ENCODE results near the gene PYCR2. TPM values are rescaled to one million over a fixed set of nuclear protein-coding genes. Genes with fewer than 3 reads are reported as not detected.

PYCR2 gene
- total and polyA plus RNA-seq, 2 donors (not counting 1 experiment from before 2014, with no cell fraction given): 28.6 to 32.4 TPM

GRCh38 chr1:225908773-225909172, 15.3 kb downstream of the PYCR2 start:
- no peak overlapping the region for H3K4me2 ChIP-seq (ENCODE audit: extremely low read depth, insufficient read depth, low read length)
- no peaks in the 10 kb centered on the region for H3K36me3 ChIP-seq (ENCODE audit: control insufficient read depth, insufficient read depth, low read length)
- H3K9me3 ChIP-seq (ENCODE audit: control insufficient read depth, insufficient read depth, low read depth, low read length): no peaks in the 10 kb centered on the region
- H3K79me2 ChIP-seq (ENCODE audit: control insufficient read depth, insufficient read depth, low read length): no peaks in the 10 kb centered on the region
- H3K27ac ChIP-seq (ENCODE audit: insufficient read depth, low read length): no peak overlapping the region
- DNase-seq (ENCODE audit: low read depth in 2 of 2): no peak
- H3K27me3 ChIP-seq (ENCODE audit: control insufficient read depth, insufficient read depth, low read length): no peaks in the 10 kb centered on the region
- no peaks in the 10 kb centered on the region for H4K20me1 ChIP-seq (ENCODE audit: control insufficient read depth, extremely low read depth, insufficient read depth, low read length)
- H2AFZ ChIP-seq (ENCODE audit: low read length): no peak overlapping the region
- H3K4me3 ChIP-seq (replicated peaks in 1 of 4; ENCODE audit: control extremely low read depth in 1 of 4, insufficient read depth in 1 of 4, low read depth in 3 of 4, low read length in 4 of 4): no peak overlapping the region
- TF ChIP-seq EZH2 (IDR thresholded peaks at IDR 0.05; ENCODE audit: low read length, missing control alignments) (no peak), CTCF (conservative IDR thresholded peaks at IDR 0.05 in 1 of 2, IDR thresholded peaks at IDR 0.05 in 1 of 2; ENCODE audit: low read depth in 1 of 2, low read length in 2 of 2) (no peak)
- no peaks in the 10 kb centered on the region for H3K4me1 ChIP-seq (ENCODE audit: control insufficient read depth, extremely low read depth, insufficient read depth, low read length)
- H3K9ac ChIP-seq (ENCODE audit: insufficient read depth, low read length): no peak overlapping the region

DNA sequence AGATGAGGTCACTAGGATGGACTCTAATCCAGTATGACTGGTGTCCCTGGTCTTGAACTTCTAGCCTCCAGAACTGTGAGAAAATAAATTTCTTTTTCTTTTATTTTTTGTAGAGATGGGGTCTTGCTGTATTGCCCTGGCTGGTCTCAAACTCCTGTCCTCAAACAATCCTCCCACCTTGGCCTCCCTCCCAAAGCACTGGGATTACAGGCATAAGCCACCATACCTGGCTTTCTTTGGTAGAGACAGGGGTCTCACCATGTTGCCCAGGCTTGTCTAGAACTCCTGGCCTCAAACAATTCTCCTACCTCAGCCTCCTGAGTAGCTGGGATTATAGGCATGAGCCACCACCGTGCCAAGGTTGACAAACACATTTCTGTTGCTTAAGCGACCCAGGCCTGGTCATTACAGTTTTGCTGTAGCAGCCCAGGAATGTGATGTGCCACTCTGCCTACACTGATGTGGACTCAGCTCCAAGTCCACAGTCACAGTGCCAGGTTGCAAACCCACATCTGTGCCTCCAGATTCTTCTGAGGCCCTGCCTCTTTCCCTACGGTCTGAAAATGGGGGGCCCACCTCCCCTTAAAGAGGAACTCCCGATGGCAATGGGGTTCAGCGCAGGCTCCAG, 15.9 kb downstream of the PYCR2 start:
- Histone ChIP-seq H3K27me3 (ENCODE audit: control insufficient read depth, insufficient read depth, low read length) (no peaks in the 10 kb centered on the region), H3K27ac (ENCODE audit: insufficient read depth, low read length) (no peak overlapping the region), H2AFZ (ENCODE audit: low read length) (no peak overlapping the region), H3K4me2 (ENCODE audit: extremely low read depth, insufficient read depth, low read length) (no peak overlapping the region), H3K36me3 (ENCODE audit: control insufficient read depth, insufficient read depth, low read length) (no peaks in the 10 kb centered on the region), H4K20me1 (ENCODE audit: control insufficient read depth, extremely low read depth, insufficient read depth, low read length) (no peaks in the 10 kb centered on the region), H3K4me1 (ENCODE audit: control insufficient read depth, extremely low read depth, insufficient read depth, low read length) (no peaks in the 10 kb centered on the region), H3K79me2 (ENCODE audit: control insufficient read depth, insufficient read depth, low read length) (no peaks in the 10 kb centered on the region), H3K9ac (ENCODE audit: insufficient read depth, low read length) (no peak overlapping the region), H3K4me3 (replicated peaks in 1 of 4; ENCODE audit: control extremely low read depth in 1 of 4, insufficient read depth in 1 of 4, low read depth in 3 of 4, low read length in 4 of 4) (no peak overlapping the region), H3K9me3 (ENCODE audit: control insufficient read depth, insufficient read depth, low read depth, low read length) (no peaks in the 10 kb centered on the region)
- no peak for DNase-seq (ENCODE audit: low read depth in 2 of 2)
- TF ChIP-seq CTCF (conservative IDR thresholded peaks at IDR 0.05 in 1 of 2, IDR thresholded peaks at IDR 0.05 in 1 of 2; ENCODE audit: low read depth in 1 of 2, low read length in 2 of 2) (no peak), EZH2 (IDR thresholded peaks at IDR 0.05; ENCODE audit: low read length, missing control alignments) (no peak)

DNA sequence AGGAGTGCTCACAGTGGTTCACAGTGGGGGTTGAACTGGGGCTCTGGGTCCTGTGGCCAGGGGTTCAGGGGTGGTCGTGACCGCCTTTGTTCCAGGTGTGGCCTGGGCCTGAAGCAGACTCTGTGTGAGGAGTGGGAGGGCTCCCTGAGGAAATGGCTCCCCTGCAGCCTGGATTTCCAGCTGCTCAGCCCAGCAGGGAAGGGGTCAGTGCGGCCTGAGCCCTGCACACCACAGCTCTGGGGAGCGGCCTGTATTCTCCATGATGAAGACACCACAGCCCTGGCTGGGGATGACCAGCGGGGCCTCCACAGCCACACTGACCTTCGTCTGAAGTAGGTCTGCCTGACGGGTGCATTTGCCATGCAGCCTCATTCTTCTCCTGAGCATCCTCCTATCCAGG, 16.7 kb downstream of the PYCR2 start:
- H3K27me3 ChIP-seq (ENCODE audit: control insufficient read depth, insufficient read depth, low read length): no peaks in the 10 kb centered on the region
- TF ChIP-seq CTCF (conservative IDR thresholded peaks at IDR 0.05 in 1 of 2, IDR thresholded peaks at IDR 0.05 in 1 of 2; ENCODE audit: low read depth in 1 of 2, low read length in 2 of 2): no peak
- TF ChIP-seq EZH2 (IDR thresholded peaks at IDR 0.05; ENCODE audit: low read length, missing control alignments): no peak
- no peaks in the 10 kb centered on the region for H3K4me1 ChIP-seq (ENCODE audit: control insufficient read depth, extremely low read depth, insufficient read depth, low read length)
- H3K4me3 ChIP-seq (replicated peaks in 1 of 4; ENCODE audit: control extremely low read depth in 1 of 4, insufficient read depth in 1 of 4, low read depth in 3 of 4, low read length in 4 of 4): no peak overlapping the region
- H3K4me2 ChIP-seq (ENCODE audit: extremely low read depth, insufficient read depth, low read length): no peak overlapping the region
- no peak overlapping the region for H3K9ac ChIP-seq (ENCODE audit: insufficient read depth, low read length)
- H3K27ac ChIP-seq (ENCODE audit: insufficient read depth, low read length): no peak overlapping the region
- H2AFZ ChIP-seq (ENCODE audit: low read length): no peak overlapping the region
- H3K79me2 ChIP-seq (ENCODE audit: control insufficient read depth, insufficient read depth, low read length): no peaks in the 10 kb centered on the region
- no peak for DNase-seq (ENCODE audit: low read depth in 2 of 2)
- H3K36me3 ChIP-seq (ENCODE audit: control insufficient read depth, insufficient read depth, low read length): no peaks in the 10 kb centered on the region
- H4K20me1 ChIP-seq (ENCODE audit: control insufficient read depth, extremely low read depth, insufficient read depth, low read length): no peaks in the 10 kb centered on the region
- no peaks in the 10 kb centered on the region for H3K9me3 ChIP-seq (ENCODE audit: control insufficient read depth, insufficient read depth, low read depth, low read length)

All from fibroblast of lung (primary cell).